PC-3 (cell line): Measurements from ENCODE around the gene MLPH. TPM values are rescaled to one million over a fixed set of nuclear protein-coding genes. Genes with fewer than 3 reads are reported as not detected.

ENCODE experiments used
- ATAC-seq: fragments of 200-7000 bp; cut with Tn5 transposase; 2 replicates; pipeline ENCODE4 v1.9.1; 2020; ENCODE audit warnings: mild to moderate bottlenecking, moderate library complexity
- BruUV-seq: library from RNA; stranded (reverse); fragments of 400-500 nt; replicated peaks from 2 replicates; lab custom pipeline; 2021; lab: Mats Ljungman, UMichigan
- CTCF ChIA-PET: fragments of 300-600 bp; sonication (Branson Sonifier 250); formaldehyde crosslinking; loops from one replicate; lab custom pipeline; 2022; ENCODE audit warnings: antibody characterized with exemption; lab: Charles Lee
- POLR2A ChIA-PET: fragments of 300-600 bp; sonication (Branson Sonifier 250); formaldehyde crosslinking; loops from one replicate; lab custom pipeline; 2022; ENCODE audit warnings: antibody characterized with exemption; ENCODE audit not compliant: unreplicated experiment; lab: Charles Lee
- DNase-seq: peaks from one replicate; pipeline ENCODE4 v3.0.0-alpha.2; 2015
- H2AFZ ChIP-seq: fragments of 300-600 bp; sonication (generic); 2 replicates; pipeline ENCODE4 v1.6.0; 2016; ENCODE audit warnings: antibody characterized with exemption, low read length
- H3F3A ChIP-seq: fragments of 300-600 bp; sonication (generic); one replicate; pipeline ENCODE4 v1.6.0; 2017; ENCODE audit warnings: antibody characterized with exemption, low read length, control low read depth, mild to moderate bottlenecking; ENCODE audit not compliant: unreplicated experiment
- H3K27ac ChIP-seq: fragments of 300-600 bp; sonication (generic); 2 replicates; pipeline ENCODE4 v1.5.1; 2016; ENCODE audit warnings: mild to moderate bottlenecking, low read length
- H3K27me3 ChIP-seq: fragments of 300-600 bp; sonication (generic); 2 replicates; pipeline ENCODE4 v1.6.1; 2016; ENCODE audit warnings: low read length, mixed read lengths
- H3K36me3 ChIP-seq: fragments of 300-600 bp; sonication (generic); 2 replicates; pipeline ENCODE4 v1.6.1; 2016; ENCODE audit warnings: low read depth, mixed run types, low read length, mixed read lengths
- H3K4me1 ChIP-seq: fragments of 300-600 bp; sonication (generic); 2 replicates; pipeline ENCODE4 v1.5.1; 2016; ENCODE audit warnings: low read length; ENCODE audit not compliant: insufficient read depth
- H3K4me2 ChIP-seq: fragments of 300-600 bp; sonication (generic); 2 replicates; pipeline ENCODE4 v1.6.0; 2016; ENCODE audit warnings: low read length
- H3K4me3 ChIP-seq: fragments of 300-600 bp; sonication (generic); 2 replicates; pipeline ENCODE4 v1.5.1; 2016; ENCODE audit warnings: mild to moderate bottlenecking, low read length, mixed read lengths
- H3K79me2 ChIP-seq: fragments of 300-600 bp; sonication (generic); 2 replicates; pipeline ENCODE4 v1.6.1; 2017; ENCODE audit warnings: low read length, mixed read lengths
- H3K9ac ChIP-seq: fragments of 300-600 bp; sonication (generic); 2 replicates; pipeline ENCODE4 v1.6.0; 2016; ENCODE audit warnings: mild to moderate bottlenecking, low read length
- H3K9me2 ChIP-seq: fragments of 300-600 bp; sonication (generic); replicated peaks from 2 replicates; pipeline ENCODE4 v1.6.1; 2016; ENCODE audit warnings: mixed run types, low read length, mixed read lengths
- H3K9me3 ChIP-seq: fragments of 300-600 bp; sonication (generic); 2 replicates; pipeline ENCODE4 v1.6.1; 2016; ENCODE audit warnings: low read length, mixed read lengths
- H4K20me1 ChIP-seq: fragments of 300-600 bp; sonication (generic); 2 replicates; pipeline ENCODE4 v1.6.1; 2016; ENCODE audit warnings: low read length, mixed read lengths
- CTCF ChIP-seq: fragments of 300-600 bp; sonication (generic); conservative IDR thresholded peaks from 2 replicates; pipeline ENCODE4 v1.5.1; 2017; ENCODE audit warnings: antibody characterized with exemption, low read depth, mild to moderate bottlenecking, low read length
- EZH2 ChIP-seq: fragments of 300-600 bp; sonication (generic); IDR thresholded peaks from one replicate; pipeline ENCODE4 v1.6.1; 2017; ENCODE audit warnings: antibody characterized with exemption, mild to moderate bottlenecking, low read length; ENCODE audit not compliant: unreplicated experiment
- EZH2phosphoT487 ChIP-seq: fragments of 300-600 bp; sonication (generic); IDR thresholded peaks from 2 replicates; pipeline ENCODE4 v1.6.1; 2018; ENCODE audit warnings: mild to moderate bottlenecking, antibody characterized with exemption, low read length, borderline replicate concordance
- intact Hi-C: fragments of 100-400 bp; cut with micrococcal nuclease; formaldehyde crosslinking; loops from 2 replicates; pipeline ENCODE4 v1.9.0; 2023
- total RNA-seq: library from RNA; depleted of rRNA; stranded (reverse); fragments of >200 nt; gene quantifications from 2 replicates; pipeline ENCODE4 v1.2.3, GENCODE V29; 2014

MLPH gene
- total RNA-seq, 1 experiment from 2014 or later = 201 TPM

DNA sequence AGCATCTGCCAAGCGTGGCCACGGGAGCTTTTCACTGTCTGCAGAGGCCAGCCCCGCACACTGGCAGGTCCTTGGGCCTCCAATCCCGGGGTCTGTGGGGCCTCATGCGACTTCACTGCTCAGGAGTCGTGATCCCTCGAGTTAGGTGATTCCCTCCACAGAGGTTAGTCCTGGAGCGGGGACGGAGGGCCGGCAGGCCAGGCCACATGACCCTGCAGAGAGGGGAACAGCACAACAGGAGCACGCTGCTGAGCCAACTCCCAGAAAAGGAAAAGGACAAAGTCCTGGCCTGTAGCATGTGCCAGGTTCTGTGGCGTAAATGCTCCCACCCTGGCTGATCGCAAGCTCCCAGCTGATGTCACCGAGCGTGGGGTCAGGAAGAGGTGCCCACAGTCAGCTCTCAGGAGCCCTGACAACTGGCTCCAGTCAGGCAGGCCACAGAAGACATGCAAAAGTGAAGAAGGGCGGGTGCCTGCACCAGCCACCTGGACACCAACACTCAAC lies 64.1 kb downstream of the MLPH start:
- intact Hi-C loops = no loop called here
- Histone ChIP-seq H3K4me1 (no peaks in the 10 kb centered on the region), H3K9me2 (no peaks in the 10 kb centered on the region), H3F3A (no peaks in the 10 kb centered on the region), H3K36me3 (peaks cover 85% of the 10 kb centered on the region), H3K4me3 (no peak overlapping the region), H3K27ac (no peak overlapping the region), H4K20me1 (no peaks in the 10 kb centered on the region), H3K9me3 (0 out of 2 replicates have a peak, but pooled peaks cover 6% of the 10 kb centered on the region), H3K9ac (no peak overlapping the region), H3K27me3 (no peaks in the 10 kb centered on the region), H3K4me2 (no peak overlapping the region), H3K79me2 (no peaks in the 10 kb centered on the region), H2AFZ (no peak overlapping the region)
- CTCF ChIA-PET = no interaction called here
- TF ChIP-seq EZH2 (no peak), EZH2phosphoT487 (no peak), CTCF (no peak)
- ATAC-seq = no peak
- DNase-seq = no peak
- BruUV-seq = no TSS peak
- POLR2A ChIA-PET = no interaction called here

DNA sequence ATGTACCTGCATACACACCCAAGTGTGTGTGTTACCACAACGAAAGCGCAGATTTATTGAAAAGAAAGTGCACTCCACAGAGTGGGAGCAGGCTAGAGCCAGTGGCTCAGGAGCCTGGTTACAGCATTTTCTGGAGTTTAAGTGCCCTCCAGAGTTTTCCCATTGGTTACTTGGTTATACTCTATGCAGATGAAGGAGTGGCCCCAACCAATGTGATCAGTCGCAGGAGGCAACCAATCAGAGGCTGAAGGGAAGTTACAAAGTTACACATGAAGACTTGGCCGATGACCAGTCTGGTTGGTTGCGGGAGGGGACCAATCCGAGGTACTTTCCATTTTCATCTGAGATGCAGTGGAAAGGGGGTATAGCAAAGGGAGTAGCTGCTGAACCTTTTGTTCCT lies 65.9 kb downstream of the MLPH start:
- Histone ChIP-seq H2AFZ (no peak overlapping the region), H4K20me1 (no peaks in the 10 kb centered on the region), H3K9ac (no peak overlapping the region), H3K4me1 (no peaks in the 10 kb centered on the region), H3K36me3 (peaks cover 80% of the 10 kb centered on the region), H3K9me2 (no peaks in the 10 kb centered on the region), H3K4me3 (no peak overlapping the region), H3K27me3 (no peaks in the 10 kb centered on the region), H3K9me3 (0 out of 2 replicates have a peak, but pooled peaks cover 6% of the 10 kb centered on the region), H3F3A (no peaks in the 10 kb centered on the region), H3K79me2 (no peaks in the 10 kb centered on the region), H3K4me2 (no peak overlapping the region), H3K27ac (no peak overlapping the region)
- TF ChIP-seq EZH2phosphoT487 = no peak
- TF ChIP-seq EZH2 = no peak
- TF ChIP-seq CTCF = no peak
- ChIA-PET CTCF (no interaction called here), POLR2A (no interaction called here)
- no peak for DNase-seq
- BruUV-seq = no TSS peak
- no peak for ATAC-seq
- intact Hi-C loops = no loop called here

DNA sequence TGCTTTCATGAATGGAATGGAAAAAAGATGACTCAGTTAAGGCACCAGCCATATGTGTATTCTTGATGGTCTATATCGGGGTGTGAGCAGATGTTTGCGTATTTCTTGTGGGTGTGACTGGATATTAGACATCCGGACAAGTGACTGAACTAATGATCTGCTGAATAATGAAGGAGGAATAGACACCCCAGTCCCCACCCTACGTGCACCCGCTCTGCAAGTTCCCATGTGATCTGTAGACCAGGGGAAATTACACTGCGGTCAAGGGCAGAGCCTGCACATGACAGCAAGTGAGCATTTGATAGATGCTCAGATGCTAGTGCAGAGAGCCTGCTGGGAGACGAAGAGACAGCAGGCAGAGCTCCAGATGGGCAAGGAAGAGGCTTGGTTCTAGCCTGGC lies 66.9 kb downstream of the MLPH start:
- ChIA-PET CTCF (no interaction called here), POLR2A (no interaction called here)
- Histone ChIP-seq H3K9me3 (0 out of 2 replicates have a peak, but pooled peaks cover 6% of the 10 kb centered on the region), H3K4me2 (no peak overlapping the region), H3K27me3 (no peaks in the 10 kb centered on the region), H3K4me3 (no peak overlapping the region), H3K36me3 (peaks cover 72% of the 10 kb centered on the region), H3K27ac (no peak overlapping the region), H3K9me2 (no peaks in the 10 kb centered on the region), H2AFZ (no peak overlapping the region), H3K4me1 (no peaks in the 10 kb centered on the region), H3K9ac (no peak overlapping the region), H3K79me2 (no peaks in the 10 kb centered on the region), H4K20me1 (no peaks in the 10 kb centered on the region), H3F3A (no peaks in the 10 kb centered on the region)
- ATAC-seq = no peak
- no peak for DNase-seq
- intact Hi-C loops = no loop called here
- TF ChIP-seq EZH2 (no peak), CTCF (no peak), EZH2phosphoT487 (no peak)
- BruUV-seq = no TSS peak
